GM15510 (cell line): ENCODE data around the gene ITPRIPL2.

Experiments
- POLR2A ChIP-seq: IDR thresholded peaks from 3 replicates; pipeline ENCODE4 v1.6.1; 2011; ENCODE audit warnings: borderline replicate concordance; ENCODE audit not compliant: insufficient read length; ENCODE audit errors: extremely low read depth

The ITPRIPL2 gene

DNA sequence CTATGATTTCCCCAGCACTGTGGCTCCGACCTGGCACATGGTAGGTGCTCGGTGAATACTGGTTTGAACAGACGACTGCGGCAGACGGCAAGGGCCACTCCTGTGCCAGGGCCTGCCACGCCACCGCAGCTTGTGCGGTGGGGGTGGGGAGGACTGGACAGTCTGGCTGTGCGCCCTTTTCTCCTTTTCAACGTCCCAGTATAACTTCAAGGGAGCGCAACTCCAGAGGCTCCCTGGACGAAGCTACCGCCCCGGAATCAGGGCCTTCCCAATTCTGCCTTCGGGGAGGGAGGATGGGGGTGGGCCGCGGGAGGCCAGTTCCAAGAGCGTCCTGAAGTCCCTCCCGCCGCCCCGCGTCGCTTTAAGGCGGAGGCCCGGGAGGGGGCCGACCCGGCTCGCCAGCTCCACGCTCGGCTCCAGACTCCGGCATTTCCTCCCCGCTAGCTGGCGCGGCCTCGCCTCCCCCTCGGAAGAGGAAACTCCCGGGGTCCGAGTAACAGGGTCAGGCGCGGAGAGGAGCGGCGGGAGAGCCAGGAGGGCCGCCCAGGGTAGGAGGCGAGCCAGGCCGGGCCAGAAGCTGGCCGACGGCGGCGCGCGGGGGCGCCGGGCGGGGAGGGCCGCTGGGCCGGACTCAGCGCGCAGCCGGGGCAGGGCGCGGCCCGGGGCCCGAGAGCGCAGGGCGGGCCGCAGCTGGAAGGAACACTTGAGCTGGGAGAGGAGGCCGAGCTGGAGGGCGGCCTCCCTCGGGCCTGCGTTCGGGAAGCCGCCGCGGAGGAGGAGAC, at the start of gene ITPRIPL2:
ITPRIPL2 (plus strand) TSS at position 388 of the 782 bp plus-strand sequence. CDS start 498 bp downstream, outside the sequence.
- TF ChIP-seq POLR2A, result peak; percentile 50

DNA sequence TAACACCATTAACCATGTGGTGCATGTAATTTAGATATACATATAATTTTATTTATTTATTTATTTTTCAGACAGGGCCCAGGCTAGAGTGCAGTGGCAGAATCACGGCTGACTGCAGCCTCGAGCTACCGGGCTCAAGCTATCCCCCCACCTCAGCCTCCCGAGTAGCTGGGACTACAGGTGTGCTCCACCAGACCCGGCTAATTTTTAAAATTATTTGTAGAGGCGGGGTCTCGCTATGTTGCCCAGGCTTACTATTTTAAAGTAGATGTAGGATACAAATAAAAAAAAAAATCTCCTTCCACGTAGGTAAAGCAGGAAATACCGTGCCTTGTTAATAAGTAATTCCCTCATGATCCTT, 46.8 kb upstream of the ITPRIPL2 start:
- TF ChIP-seq POLR2A, result no peak

DNA sequence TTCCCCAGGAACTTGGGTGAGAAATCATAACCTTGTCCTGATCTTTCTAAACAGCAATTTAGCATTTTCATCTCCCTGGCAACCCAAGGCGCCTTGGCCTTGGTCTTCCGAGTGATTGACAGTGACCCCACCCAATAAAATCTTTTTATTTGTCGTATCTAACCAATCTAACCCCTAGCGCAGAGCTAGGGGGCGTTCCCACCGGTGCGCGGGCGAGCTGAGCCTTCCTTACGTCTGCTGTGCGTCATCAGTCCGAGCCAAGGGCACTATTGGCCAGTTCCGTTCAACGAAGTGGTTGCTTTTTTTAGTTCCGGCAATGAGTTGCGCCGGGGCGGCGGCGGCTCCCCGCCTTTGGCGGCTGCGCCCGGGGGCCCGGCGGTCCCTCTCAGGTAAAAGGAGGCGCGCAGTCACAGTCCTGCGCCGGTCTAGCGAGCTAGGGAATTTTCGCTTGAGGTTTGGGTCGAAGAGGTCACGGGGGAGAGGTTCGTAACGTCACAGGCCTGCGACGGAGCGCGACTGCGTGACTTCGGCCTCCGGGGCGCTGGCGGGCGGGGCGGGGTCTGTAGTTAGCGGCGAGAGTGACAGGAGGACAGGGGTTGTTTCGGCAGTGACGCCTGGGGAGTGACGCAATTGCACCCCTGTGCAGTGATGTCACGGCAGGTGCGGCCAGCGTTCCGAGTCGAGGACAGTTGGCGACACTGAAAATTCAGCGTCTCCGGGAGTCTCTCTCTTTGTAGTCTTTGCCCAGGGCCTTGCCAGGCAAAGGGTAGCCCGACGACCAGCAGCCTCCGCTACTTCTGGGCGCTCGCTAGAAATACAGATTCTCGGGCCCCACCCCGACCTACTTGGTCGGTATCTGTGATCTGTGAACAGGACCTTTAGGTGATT, 46.2 kb upstream of the ITPRIPL2 start, which contains the start of gene COQ7:
COQ7 (plus strand) TSS at position 266 of the 888 bp plus-strand sequence; CDS start at position 317, 51 bp downstream.
- peak; percentile 46 for TF ChIP-seq POLR2A

DNA sequence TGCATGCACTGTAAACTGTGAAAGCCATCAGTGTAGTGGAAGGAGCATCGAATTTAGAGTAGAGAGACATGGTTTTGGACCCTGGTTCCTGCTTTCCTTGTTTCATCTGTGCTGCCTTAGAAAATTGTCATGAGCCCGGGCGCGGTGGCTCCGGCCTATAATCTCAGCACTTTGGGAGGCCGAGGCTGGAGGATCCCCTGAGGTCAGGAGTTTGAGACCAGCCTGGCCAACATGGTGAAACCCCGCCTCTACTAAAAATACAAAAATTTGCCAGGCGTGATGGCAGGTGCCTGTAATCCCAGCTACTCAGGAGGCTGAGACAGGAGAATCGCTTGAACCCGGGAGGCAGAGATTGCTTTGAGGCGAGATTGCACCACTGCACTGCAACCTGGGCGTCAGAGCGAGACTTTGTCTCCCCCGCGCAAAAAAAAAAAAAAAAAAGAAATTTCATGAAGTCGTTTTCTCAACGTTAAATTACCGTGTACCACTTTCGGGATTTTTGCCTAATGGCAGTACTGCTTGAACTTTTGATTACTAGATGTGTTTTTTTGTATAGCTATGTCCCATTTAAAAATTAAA, 45.4 kb upstream of the ITPRIPL2 start:
- no peak for TF ChIP-seq POLR2A

DNA sequence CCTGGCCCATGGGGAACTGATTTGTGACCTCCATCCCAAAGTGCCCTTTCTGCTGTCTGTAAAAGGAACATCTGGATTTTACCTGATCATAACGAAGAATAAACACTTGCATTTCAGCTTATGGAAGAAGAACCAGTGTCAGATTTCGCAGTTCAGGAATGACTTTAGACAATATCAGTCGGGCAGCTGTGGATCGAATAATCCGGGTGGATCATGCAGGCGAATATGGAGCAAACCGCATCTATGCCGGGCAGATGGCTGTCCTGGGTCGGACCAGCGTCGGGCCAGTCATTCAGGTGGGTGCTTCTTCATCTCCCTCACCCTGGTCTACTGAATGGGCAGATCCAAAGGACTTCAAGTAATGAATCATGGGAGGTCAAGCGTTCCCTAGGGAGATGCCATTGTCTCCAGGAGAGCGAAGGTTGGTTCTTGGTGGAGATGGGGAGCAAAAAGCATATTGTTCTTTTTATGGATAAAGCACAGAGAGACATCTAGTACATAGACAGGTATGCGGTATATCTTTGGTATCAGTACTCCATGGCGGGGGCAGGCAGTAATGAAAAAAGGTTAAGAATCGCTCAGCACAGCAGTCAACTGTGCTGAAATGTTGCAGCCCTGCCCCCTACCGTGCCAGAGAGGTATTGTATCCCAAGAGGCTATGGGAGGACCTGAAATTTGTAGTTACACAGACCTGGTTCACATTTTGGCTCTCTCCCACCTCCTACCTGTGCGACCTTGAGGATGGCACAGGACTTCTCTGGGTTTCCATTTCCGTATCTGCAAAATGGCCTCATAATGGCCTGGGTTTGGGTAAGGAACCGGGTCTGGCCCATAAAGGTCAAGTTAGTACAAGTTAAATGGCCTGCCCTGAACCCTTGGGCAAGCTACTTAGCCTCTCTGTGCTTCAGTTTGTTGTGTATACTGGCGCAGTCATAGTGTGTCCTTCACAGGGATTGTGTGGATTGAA, 41.7 kb upstream of the ITPRIPL2 start:
- TF ChIP-seq POLR2A, result no peak

DNA sequence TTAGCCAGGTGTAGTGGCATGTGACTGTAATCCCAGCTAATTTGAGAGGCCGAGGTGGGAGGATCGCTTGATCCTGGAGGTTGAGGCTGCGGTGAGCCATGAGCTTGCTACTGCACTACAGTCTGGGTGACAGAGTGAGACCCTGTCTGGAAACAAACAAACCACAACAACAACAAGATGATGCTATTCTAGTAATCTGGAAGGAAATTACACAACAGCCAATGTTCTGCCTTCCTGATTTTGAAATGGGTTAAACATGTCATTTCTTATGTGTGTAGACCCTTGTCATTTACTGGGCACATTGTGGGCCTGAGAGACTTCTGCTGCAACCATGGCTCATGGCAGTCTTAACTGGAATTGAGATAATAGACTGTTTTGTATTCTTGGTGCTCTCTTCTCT, 40.4 kb upstream of the ITPRIPL2 start:
- no peak for TF ChIP-seq POLR2A

DNA sequence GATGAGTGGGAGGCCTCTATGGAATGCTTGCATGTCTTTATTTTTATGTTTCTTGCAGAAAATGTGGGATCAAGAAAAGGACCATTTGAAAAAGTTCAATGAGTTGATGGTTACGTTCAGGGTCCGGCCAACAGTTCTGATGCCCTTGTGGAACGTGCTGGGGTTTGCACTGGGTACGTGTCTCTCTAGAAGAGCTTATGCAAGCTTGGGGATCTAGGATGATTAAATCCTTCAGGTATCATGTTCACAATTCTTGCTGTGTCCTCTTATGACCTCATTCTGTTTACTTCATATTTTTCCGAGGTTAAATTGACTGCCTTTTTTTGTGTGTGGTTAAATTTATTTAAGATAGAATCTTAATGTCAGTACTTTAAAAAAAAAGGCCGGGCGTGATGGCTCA, 39.9 kb upstream of the ITPRIPL2 start:
- TF ChIP-seq POLR2A, result no peak

DNA sequence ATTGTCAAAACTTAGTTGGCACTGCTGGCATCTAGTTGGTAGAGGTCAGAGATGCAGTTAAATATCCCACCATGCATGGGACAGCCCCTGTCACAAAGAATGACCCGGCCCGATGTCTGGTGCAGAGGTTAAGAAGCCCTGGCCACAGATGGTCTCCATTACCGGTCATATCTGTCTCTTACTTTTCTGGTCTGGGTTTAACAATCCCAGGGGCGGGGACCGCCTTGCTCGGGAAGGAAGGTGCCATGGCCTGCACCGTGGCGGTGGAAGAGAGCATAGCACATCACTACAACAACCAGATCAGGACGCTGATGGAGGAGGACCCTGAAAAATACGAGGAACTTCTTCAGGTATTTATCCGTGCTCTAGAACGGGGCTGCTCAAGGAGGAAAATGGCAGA, 38.3 kb upstream of the ITPRIPL2 start:
- TF ChIP-seq POLR2A, result no peak

DNA sequence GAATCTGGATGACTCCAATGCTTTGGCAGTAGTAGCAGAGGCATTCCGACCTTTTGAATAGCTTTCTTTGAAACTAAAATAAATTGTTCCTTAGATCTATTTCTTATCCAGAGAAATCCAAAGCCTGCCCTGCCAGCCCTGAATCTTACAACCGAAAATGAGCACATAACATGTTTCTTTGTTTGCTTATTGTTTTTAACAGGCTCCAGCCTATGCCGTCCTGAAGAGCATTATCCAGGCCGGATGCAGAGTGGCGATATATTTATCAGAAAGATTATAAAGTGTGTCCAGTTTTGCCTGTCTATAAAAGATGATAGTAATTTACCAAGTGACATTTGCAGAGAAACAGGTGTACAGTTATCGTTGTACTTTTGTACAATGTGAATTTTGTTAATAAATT, 35.9 kb upstream of the ITPRIPL2 start:
- no peak for TF ChIP-seq POLR2A

DNA sequence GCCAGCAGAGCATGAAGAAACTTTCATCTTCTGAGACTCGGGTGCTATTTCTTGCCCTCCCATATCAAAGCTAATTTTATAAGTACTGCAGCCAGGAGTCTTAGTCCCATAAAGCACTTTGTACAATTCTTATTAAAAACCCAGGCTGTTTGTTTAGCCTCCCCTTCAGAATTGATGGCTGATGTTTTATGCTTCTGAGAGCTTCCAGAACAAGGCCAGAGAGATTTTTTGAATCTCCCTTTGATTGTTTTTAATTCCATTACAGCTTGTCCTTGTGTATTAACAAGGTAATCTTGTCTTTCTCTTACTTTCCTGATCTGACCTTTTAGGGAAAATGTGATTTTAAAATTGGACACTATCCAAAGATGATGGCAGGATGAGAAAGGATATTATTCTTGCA, 30.1 kb upstream of the ITPRIPL2 start:
- TF ChIP-seq POLR2A, result no peak

DNA sequence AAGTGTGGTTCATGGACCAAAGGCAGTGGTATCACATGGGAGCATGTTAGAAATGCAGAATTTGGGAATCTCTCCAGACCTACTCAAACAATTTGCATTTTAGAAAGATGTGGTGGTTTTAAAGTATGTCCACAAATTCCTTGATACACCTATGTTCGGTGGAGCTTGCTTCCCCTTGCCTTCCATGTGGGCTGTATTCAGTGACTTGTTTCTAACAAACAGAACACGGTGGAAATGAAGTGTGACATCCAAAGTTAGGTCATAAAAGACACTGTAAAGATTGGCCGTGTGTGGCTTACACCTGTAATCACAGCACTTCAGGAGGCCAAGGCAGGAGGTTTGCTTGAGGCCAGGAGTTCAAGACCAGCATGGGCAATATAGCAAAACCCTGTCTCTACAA, 29.6 kb upstream of the ITPRIPL2 start:
- no peak for TF ChIP-seq POLR2A

DNA sequence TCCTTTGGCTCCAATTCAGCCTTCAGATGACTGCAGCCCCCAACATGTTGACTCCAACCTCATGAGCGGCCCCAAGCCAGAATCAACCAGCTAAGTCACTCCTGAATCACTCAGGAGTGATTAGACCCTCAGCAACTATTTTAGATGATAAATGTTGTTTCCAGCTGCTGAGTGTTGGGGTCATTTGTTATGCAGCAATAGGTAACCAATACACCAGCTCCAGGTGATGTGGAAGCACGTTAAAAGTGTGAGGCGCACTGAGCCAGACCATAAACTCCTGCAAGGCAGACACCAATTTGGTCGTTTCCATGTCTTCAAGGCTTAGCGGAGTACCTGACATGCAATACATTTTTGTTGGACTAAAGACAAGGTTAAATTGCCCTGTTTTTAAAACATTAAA, 28.9 kb upstream of the ITPRIPL2 start:
- TF ChIP-seq POLR2A, result no peak

DNA sequence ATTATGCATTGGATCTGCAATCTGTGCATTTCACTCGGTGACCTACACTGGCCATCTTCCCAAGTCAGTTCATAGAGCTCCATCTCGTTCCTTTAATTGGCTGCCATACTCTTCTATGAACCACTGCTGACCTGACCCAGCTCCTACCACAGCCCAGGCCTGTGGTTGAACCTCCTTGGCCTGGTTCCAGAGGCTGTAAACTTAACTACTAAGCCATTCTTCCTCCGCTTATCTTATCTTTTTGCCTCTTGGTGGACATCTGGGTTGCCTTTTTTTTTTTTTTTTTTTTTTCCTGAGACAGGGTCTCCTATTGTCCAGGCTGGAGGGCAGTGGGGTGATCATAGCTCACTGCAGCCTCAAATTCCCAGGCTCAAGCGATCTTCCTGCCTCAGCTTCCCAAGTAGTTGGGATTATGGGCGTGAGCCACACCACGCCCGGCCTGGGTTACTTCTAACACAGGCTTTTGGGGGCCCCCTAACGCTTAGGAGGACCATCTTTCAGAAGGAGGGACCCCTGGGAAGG, 28.0 kb upstream of the ITPRIPL2 start:
- no peak for TF ChIP-seq POLR2A

DNA sequence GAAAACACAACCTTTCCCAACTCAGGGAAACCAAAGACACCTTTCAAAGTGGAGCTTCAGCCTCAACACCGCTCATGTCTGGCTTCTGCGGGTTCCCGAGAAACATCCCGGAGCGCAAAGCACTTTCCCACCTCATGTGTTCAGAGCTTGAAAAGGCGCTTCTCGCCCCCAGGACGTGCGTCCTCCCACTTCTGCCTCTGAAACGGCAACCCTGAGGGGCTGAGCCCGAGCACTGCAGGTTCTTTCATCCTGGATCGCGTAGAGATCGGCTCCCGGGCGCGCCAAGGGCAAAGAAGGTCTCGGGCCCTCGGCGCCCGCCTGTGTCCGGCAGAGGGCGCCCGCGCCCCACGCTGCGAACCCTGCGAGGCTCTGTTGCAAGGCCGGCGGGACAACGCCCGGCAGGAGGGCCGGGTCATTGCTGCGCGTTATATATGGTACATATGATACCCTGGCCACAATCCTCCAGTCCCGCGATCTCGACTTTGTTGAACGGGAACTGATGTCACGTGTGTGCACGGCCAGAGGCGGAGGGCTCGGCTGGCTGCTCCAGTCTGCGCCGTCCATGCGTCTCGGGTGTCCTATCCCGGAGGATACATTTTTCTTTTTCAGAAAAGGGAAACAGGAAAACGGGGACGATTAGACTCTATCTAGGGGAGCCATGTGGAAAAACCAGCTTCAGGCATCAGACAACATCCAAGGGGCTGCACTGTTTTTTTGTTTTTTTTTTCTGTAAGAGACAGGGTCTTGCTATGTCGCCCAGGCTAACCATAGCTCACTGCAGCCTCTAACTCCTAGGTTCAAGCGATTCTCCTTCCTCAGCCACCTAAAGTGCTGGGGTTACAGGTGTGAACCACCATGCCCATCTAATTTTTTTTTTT, 27.2 kb upstream of the ITPRIPL2 start:
- peak; percentile 27 for TF ChIP-seq POLR2A
